SK-N-SH treated with all-trans-retinoic acid at 6 μM for 48 hours (cell line): ENCODE results near the gene ZBTB16.

ENCODE experiments used
- ARNTL ChIP-seq: fragments of 450-650 bp; formaldehyde crosslinking; IDR thresholded peaks from 2 replicates; pipeline ENCODE4 v1.5.0; 2020; ENCODE audit warnings: low read depth, mild to moderate bottlenecking, moderate library complexity, borderline replicate concordance
- GLIS3 ChIP-seq: fragments of 250-450 bp; sonication (Bioruptor Pico); IDR thresholded peaks from 2 replicates; pipeline ENCODE4 v1.5.0; 2020; ENCODE audit warnings: mild to moderate bottlenecking, moderate library complexity
- SNAI2 ChIP-seq: fragments of 250-450 bp; sonication (Bioruptor Pico); IDR thresholded peaks from 2 replicates; pipeline ENCODE4 v1.5.0; 2020; ENCODE audit warnings: mild to moderate bottlenecking, moderate library complexity
- TOX ChIP-seq: fragments of 250-450 bp; sonication (Bioruptor Pico); IDR thresholded peaks from 2 replicates; pipeline ENCODE4 v1.8.0; 2021; ENCODE audit warnings: mild to moderate bottlenecking, moderate library complexity, borderline replicate concordance
- TSHZ2 ChIP-seq: fragments of 250-450 bp; sonication (Bioruptor Pico); IDR thresholded peaks from 2 replicates; pipeline ENCODE4 v1.5.0; 2020; ENCODE audit warnings: mild to moderate bottlenecking, moderate library complexity
- ZFP3 ChIP-seq: fragments of 250-450 bp; sonication (Bioruptor Pico); IDR thresholded peaks from 2 replicates; pipeline ENCODE4 v1.5.0; 2020; ENCODE audit warnings: mild to moderate bottlenecking, moderate library complexity
- ZFP30 ChIP-seq: fragments of 450-650 bp; formaldehyde crosslinking; IDR thresholded peaks from 2 replicates; pipeline ENCODE4 v1.5.0; 2022; ENCODE audit warnings: mild to moderate bottlenecking, moderate library complexity
- ZNF70 ChIP-seq: fragments of 450-650 bp; formaldehyde crosslinking; IDR thresholded peaks from 2 replicates; pipeline ENCODE4 v1.5.0; 2020; ENCODE audit warnings: mild to moderate bottlenecking, moderate library complexity
- ZNF8 ChIP-seq: fragments of 450-650 bp; formaldehyde crosslinking; IDR thresholded peaks from 2 replicates; pipeline ENCODE4 v1.5.0; 2020; ENCODE audit warnings: mild to moderate bottlenecking, moderate library complexity

- TF ChIP-seq GLIS3 (CRISPR knock-in tag) (no peak), ZNF70 (no peak), ZNF8 (CRISPR knock-in tag) (no peak), ZFP3 (CRISPR knock-in tag) (no peak), TSHZ2 (CRISPR knock-in tag) (no peak), ZFP30 (CRISPR knock-in tag) (no peak), TOX (CRISPR knock-in tag) (no peak), SNAI2 (CRISPR knock-in tag) (no peak), ARNTL (CRISPR knock-in tag) (no peak)
These were observed 119.1 kb downstream of the ZBTB16 start for GRCh38 chr11:114178656-114179055.
